ENCODE results near the gene DNAJA1. TPM values are rescaled to one million over a fixed set of nuclear protein-coding genes. Genes with fewer than 3 reads are reported as not detected.

Gene DNAJA1
- total RNA-seq, 1 donor from 2014 or later: 197 TPM

DNA sequence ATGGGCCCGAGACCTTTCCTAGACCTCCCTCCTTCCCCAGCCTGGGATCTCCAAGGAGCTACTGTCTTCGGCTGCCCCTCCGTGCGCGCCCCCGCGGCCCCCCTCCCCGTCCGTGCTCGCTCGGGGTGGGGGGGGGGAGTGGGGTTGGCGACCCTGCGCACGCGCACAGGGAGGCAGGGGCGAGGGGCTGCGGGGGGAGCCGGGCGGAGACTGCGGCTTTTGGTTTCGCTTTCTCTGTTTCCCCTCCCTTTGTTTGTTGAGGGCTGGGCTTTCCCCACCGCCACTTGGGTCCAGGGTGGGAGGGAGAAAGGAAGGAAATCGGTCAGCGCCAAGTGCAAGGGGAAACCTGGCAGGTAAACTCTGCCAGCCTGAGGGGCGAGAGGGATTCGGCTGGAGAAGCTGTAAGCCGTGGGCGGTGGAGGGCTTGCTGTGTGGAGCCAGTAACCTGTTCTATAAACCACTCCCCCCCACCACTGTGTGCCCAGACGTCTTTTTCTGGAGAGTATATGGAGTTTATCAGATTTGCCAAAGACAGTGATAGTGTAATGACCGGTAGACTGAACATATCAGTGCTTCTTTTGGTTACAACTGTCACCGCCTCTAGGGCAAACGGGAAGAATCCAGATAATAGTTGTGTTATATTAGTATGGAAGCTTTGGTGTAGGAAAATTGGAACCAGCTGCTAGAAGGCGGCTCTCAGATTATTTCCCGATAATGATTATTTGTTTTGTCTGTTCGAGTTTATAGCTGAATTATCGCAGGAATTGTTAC, 684 bp downstream of the DNAJA1 start:
- DNase-seq (ENCODE audit: extremely low read depth, low read depth, low spot score): no peak

DNA sequence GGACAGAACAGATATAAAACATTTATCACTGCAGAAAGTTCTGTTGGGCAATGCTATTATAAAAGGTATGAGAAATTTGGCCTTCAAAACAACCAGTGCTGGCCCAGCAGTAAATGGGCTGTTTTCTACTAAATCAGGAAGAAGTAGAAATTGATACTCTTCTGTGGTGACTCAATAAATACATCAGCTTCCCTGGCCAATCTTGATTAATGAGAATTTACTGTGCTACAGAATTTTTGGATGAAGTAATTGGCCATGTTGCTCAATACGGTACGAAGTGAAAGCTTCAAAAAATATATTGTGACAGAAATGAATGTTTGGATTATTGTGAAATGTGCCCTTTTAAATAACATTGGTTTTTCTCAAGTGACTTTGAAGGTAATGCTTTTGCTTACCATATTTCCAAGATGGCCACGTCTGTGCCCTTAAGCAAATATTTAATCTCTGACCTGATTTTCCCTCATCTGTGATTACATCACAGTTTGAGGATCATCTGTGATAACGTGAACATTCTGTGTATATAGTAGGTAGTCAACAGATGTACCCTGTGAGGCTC, 4.2 kb downstream of the DNAJA1 start:
- DNase-seq (ENCODE audit: extremely low read depth, low read depth, low spot score): no peak

DNA sequence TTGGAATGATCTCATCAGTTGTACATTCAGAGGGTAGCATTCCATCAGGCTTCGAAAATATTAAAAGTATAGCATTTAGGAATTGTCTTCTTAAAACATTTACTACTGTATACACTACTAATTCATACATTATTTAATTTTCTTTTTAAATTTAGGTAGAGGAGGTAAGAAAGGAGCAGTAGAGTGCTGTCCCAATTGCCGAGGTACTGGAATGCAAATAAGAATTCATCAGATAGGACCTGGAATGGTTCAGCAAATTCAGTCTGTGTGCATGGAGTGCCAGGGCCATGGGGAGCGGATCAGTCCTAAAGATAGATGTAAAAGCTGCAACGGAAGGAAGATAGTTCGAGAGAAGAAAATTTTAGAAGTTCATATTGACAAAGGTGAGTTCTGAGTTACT, 5.2 kb downstream of the DNAJA1 start:
- DNase-seq (ENCODE audit: extremely low read depth, low read depth, low spot score): no peak

DNA sequence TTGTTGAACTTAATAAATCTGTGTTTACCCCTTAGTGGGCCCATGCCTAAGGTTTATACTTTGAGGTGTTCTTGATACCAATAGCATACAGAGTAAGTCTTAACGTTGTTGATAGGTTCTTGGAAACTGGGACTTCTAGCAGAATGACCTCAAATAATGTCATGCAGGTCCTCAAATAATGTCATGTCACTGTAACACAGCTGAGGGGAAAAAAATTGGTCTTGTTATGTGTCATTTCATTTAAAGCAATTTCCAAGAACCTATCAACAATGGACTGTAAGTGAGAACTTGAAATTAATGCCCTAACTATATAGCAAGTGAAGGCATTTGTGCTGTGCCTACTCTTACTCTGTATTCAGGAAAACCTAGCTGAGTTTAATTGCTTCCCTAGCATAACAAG, 7.2 kb downstream of the DNAJA1 start:
- DNase-seq (ENCODE audit: extremely low read depth, low read depth, low spot score): no peak

DNA sequence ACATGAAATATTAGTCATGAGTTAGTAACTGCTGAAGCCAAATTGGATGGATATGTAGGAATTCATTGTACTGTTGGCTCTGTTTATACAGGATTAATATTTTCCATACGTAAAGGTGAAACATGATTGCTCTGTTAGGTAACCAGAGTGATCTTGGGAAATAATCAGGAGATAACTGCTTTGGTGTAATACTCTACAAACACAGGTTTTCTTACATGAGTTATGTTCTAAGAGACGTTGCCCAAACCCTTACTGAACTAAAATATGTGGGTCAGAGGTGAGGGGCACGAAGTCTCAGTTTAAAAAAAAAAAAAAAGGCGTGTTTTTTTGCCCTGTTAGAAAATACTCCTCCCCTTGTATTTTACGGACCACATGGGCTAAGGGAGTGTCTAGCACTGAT, 7.8 kb downstream of the DNAJA1 start:
- DNase-seq (ENCODE audit: extremely low read depth, low read depth, low spot score): no peak

DNA sequence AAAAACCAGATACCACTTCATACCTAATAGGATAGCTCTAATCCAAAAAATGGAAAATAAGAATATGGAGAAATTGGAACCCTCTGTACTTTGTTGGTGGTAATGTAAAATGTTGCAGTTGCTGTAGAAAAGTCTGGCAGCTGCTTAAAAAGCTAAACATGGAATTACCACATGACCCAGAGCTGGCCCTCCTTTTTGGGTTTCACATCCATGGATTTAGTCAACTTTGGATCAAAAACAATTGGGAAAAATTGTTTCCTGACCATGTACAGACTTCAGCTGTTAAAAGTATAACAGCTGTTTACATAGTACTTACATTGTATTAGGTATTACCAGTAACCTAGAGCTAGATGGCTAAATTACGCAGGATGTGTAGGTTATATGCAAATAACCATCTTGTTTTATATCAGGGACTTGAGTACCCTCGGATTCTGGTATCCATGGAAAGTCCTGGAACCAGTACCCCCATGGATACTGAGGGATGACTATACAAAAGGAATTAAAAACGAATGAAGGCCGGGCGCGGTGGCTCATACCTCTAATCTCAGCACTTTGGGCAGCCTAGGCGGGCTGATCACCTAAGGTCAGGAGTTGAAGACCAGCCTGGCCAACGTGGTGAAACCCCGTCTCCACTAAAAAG, 15.8 kb downstream of the DNAJA1 start:
- DNase-seq (ENCODE audit: extremely low read depth, low read depth, low spot score): no peak

DNA sequence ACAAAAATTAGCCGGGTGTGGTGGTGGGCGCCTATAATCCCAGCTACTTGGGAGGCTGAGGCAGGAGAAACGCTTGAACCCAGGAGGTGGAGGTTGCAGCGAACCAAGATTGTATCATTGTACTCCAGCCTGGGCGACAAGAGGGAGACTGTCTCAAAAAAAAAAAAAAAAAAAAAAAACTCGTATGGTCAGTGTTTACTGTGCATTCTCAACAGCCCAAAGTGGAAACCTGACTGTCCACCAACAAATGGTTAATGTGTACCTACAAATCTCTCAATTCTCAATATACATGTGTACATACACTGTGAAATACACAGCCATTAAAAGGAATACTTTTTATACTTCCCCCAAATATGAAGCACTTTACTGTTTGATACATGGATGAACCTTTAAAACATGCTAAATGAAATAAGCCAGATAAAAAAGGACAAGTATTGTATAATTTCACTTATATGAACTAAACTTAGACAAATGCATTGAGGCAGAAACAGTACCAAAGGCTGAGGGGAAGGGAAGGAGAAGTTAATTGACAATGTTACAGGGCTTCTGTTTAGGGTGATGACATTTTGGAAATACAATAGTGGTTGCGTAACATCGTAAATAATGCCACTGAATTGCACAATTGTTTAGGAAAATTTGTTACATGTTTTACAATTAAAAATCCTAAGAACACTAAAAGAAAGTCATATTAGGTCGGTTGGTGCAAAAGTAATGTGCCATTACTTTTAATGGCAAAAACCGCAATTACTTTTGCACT, 16.5 kb downstream of the DNAJA1 start:
- no peak for DNase-seq (ENCODE audit: extremely low read depth, low read depth, low spot score)

DNA sequence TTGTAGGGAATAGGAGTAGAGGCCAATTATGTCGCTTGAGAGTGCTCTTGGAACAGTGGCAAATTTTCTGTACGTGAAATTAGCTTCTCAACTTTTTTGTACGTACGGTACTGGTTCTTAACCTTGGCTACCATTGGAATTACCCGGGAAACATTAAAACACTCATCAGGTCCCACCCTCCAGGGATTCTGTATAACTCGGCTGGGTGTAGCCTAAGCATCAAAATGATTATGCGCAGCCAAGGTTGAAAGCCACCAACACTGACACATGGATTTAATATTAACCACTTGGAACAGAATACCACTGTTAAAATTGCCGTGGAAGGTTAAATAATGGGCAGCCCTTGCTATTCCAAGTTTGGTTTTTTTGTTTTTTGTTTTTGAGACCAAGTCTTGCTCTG, 17.4 kb downstream of the DNAJA1 start:
- no peak for DNase-seq (ENCODE audit: extremely low read depth, low read depth, low spot score)

DNA sequence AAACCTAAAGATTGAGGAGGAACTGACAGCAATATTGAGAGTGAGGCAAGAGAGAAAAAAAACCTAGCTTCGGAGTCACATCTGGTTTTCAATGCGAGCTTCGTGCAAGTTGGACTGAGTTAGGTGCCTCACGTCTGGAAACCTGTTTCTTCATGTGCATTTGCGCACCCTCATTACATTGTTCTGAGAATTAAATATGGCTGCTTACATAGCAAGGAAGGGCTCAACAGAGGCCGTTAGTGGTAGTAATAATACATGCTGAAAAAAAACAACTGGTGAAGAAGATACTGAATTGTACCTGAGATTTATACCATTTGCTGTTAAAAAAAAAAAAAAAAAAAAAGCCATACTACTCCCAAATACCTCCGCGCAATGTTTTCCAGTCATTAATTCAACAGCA, 18.6 kb downstream of the DNAJA1 start:
- DNase-seq (ENCODE audit: extremely low read depth, low read depth, low spot score): no peak

DNA sequence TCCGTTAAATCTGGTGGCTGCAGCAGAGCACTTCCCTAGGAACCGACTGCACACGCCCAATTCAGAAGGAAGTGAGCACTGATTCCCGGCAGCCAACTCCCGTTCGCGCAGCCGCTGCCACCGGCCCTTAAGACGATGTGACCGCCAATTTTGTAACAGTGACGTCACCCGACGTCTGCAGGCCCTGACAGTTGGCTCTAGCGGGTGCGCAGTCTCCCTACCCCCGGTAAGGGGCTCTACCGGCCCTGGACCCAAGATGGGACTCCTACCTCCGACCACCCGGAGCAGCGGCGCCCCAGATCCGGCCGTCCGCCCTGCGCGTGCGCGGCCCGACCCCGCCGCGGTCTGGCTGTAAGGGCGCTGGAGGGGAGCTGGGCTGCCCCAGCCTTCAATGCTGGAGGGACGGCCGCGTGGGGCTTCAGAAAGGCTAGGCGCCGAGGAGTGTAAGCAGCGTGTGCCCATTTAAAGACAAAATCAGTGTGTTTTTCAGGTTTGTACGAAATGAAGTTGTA, 19.1 kb downstream of the DNAJA1 start:
- DNase-seq (ENCODE audit: extremely low read depth, low read depth, low spot score): peak; percentile 63

DNA sequence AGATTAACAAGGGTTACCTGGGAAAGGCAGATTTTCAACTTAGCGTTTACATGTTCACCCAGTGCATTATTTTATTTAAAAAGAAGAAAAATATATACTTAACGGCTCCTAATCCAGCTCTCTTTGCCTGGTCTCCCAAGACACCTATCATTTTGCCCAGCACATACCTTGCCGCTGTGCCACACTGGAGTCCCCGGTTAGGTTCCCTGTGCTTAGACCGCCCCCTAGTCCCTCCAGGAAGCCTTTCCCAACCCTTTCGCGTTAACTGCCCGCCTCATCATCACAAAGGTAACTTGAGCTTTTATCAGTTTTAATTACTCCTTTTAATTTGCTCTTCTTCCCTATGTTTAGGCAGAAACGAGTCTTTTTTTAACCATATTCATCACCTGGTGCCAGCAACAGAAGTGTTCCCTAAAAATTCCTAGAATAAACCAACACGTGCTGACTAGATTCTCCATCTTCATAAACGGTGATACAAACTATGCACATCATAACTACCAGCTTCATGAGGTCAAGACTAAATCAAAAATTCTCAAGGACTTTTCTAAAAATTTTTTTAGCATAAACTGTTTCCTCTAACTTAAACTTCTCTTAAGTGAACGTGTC, 19.7 kb downstream of the DNAJA1 start:
- DNase-seq (ENCODE audit: extremely low read depth, low read depth, low spot score): no peak

DNA sequence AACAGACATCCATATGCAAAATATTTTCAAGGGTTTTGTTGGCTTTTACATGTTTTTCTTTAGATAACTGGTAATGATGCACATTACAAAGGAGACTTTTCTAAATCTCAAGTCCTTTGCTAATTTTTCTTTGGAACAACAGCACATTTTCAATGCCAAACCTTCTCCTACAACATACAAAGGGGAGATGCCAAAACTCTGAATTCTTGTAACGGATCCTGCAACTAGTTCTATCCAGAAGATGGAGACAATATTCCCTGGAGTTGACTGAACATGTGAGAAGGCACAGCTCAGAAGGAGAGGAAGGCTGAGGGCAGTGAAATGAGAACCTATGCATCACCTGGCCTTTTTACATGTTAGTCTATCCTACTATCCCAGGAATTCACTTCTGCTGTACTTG, 21.0 kb downstream of the DNAJA1 start:
- DNase-seq (ENCODE audit: extremely low read depth, low read depth, low spot score): no peak

DNA sequence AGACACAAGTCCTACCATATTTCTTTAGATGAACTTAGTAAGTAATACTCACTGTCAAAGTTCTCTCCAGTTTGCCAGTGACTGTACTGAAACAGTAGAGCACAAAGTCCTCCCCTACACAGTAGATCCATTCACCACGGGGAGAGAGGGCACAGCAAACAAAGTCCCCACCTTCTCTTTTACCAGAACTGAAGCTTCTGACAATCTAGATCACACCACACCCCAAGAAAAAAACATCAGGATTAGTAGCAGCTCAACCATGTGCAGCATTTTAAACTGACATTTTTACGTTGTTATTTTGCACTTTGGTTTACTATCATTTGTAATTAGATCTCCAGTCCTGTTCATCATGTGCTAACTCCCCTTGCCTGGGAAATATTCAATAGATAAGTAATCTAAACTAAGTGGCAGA, 23.0 kb downstream of the DNAJA1 start:
- DNase-seq (ENCODE audit: extremely low read depth, low read depth, low spot score): no peak

DNA sequence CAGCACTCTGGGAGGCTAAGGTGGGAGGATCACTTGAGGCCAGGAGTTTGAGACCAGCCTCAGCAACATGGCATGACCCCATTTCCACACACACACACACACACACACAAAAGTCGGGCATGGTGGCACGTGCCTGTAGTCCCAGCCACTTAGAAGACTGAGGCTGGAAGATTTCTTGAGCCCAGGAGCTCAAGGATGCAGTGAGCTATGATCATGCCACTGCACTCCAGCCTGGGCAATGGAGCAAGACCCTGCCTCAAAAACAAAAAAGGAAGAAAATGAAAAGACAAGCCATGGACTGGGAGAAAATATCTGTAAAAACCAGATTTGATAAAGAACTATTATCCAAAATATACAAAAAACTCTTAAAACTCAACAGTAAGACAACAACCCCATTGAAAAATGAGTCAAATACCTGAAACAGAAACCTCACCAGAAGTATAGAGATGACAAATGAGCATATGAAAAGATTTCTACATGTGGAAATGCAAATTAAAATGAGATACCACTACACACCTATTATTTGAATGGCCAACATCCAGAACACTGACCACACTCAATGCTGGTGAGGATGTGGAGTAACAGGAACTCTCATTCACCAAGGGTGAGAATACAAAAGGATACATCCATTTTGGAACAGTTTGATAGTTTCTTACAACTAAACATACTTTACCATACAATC, 24.7 kb downstream of the DNAJA1 start:
- DNase-seq (ENCODE audit: extremely low read depth, low read depth, low spot score): no peak

DNA sequence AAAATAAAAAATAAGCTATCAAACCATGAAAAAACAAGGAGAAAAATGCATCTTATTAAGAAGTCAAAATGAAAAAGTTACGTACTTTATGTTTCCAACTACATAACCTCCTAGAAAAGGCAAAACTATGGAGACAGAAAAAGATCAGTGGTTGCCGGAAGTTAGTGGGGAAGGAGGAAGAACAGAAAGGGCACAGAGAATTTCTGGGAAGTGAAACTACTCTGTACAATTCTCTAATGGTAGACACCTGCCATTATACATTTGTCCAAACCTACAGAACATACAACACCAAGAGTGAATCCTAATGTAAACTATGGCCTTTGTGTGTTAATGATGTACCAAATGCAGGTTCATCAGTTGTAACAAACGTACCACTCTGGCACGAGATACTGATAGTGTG, 26.1 kb downstream of the DNAJA1 start:
- DNase-seq (ENCODE audit: extremely low read depth, low read depth, low spot score): no peak

DNA sequence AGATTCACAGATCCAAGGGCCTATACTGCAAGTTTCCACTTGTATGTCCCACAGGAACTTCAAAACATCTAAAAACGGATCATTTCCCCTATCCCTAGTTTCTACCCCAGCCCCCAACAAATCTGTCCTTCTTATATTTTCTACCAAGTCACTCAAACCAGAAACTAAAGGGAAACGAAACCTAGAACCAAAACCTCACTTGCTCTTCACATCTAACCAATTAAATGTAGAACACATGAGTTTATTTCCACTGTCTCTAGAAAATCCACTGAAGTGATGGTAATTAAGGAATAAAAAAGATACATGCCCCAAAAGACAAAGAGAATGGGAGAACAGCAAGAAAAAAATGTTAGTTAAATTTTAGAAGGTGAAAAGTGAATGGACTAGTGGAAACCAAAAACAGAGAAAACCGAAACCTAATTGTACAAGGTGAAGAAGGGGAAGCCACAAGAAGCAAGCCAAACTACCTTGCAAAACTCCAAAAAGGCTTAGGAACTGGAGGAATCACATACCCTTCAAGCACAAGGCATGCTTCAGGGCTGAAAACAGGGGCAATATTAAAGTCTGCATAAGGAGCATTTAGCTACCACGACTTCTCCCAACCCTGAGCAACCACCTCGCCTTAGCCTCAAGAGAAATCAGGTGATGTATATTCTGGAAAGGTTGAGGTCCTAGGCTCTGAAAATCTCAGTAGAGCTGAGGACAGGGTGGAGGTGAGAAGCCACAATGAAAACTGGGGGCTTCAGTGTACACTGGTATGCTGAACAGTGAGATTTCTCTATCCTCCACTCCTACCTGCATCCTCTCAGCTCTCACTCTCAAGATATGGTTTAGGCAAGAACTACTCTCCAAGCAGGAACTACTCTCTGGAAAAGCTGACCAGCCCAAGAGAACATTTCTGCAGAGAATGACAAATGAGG, 40.3 kb downstream of the DNAJA1 start:
- no peak for DNase-seq (ENCODE audit: extremely low read depth, low read depth, low spot score)

DNA sequence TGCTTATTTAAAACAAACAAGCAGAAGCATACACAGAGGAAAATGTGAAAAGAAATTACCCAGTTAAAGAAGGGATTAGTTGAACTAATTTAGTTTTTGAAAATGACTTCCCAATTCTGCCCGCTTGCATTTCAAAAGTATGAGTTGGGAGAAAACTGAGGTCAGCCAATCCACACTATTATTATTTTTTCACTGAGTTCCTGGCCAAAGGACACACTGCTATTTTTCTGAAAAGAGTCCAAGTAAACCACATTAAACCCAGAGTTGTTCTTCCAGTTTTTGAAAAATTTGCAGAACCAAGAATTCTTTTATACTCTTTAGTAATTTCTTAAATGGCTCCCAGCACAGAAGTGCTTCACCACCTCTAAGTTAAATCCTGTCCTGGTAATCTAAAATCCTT, 43.9 kb downstream of the DNAJA1 start:
- no peak for DNase-seq (ENCODE audit: extremely low read depth, low read depth, low spot score)

DNA sequence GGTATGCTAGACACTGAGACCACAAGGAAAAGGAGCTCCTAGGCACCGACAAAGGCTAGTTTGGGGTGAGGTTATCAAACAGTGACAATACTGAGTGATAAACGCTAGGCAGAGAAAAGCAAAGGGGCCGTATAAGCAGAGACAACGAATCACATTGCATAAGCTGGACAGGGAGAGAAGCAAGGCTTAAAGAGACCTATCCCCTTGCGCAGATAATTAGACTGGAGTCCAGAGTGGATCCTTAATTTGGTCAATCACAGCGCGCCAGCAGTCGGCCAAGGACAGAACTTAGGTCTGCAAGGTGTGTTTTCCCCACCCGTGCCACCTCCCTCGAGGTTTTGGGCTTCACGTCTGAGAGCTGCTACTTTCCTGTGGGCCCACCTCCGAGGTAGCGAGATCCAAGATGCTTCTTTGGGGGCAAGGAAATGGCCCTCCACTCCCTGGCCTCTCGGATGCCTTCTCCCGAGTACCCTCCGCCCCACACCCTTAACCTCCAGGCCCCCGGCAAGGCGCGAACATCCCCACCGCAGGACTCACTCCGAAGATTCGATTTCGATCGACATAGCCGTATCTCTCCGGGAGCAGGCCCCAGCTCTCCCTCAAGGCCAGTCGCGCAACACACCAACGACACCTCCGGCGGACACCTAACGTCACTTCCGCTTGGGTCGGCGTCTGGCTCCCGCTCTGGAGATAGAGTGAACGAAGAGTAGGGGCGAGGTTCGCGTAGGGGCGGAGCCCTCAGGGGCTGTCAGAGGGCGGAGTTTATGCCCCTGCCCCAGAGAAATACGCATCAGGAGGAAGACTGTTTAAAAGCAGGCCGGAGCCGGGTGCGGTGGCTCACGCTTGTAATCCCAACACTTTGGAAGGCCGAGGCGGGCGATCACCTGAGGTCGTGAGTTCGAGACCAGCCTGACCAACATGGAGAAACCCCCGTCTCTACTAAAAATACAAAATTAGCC, 51.3 kb downstream of the DNAJA1 start, which contains the start of gene SMU1:
TSS of gene SMU1 (minus strand) at position 629 of the 959 bp plus-strand sequence. CDS start at position 563, 66 bp downstream.
- peak; percentile 85 for DNase-seq (ENCODE audit: extremely low read depth, low read depth, low spot score)
